Effector memory CD8-positive, alpha-beta T cell (primary cell): ENCODE results near the gene DAO.
"Not testable (repeated sequence)": the region's sequence is repeated elsewhere in the genome, so short reads cannot be mapped to it uniquely, and the experiment has no call there.

Experiments used
- ATAC-seq: fragments of 150-1000 bp; cut with Tn5 transposase; replicated peaks from 2 replicates; pipeline ENCODE4 v1.10.0; 2021; ENCODE audit warnings: mild to moderate bottlenecking, moderate library complexity
- DNase-seq, 3 experiments: peaks; one replicate each; pipeline ENCODE4 v3.0.0; 2021
- H3K27ac Mint-ChIP-seq, 2 donors: one replicate each; pipeline ENCODE4 v1.8.0; 2022; ENCODE audit warnings: mild to moderate bottlenecking in 2 of 2, mixed read lengths in 2 of 2, moderate library complexity in 2 of 2
- H3K27me3 Mint-ChIP-seq, 2 donors: one replicate each; pipeline ENCODE4 v1.8.0; 2022; ENCODE audit warnings: mixed read lengths in 2 of 2
- H3K36me3 Mint-ChIP-seq: one replicate; pipeline ENCODE4 v1.8.0; 2022; ENCODE audit warnings: mild to moderate bottlenecking, moderate library complexity, mixed read lengths; ENCODE audit not compliant: insufficient read depth
- H3K4me1 Mint-ChIP-seq, 2 donors: one replicate each; pipeline ENCODE4 v1.8.0; 2022; ENCODE audit warnings: low read depth in 2 of 2, mixed read lengths in 2 of 2
- H3K4me3 Mint-ChIP-seq, 2 donors: one replicate each; pipeline ENCODE4 v1.8.0; 2022; ENCODE audit warnings: mild to moderate bottlenecking in 2 of 2, mixed read lengths in 2 of 2, moderate library complexity in 2 of 2
- H3K9me3 Mint-ChIP-seq, 2 donors: one replicate each; pipeline ENCODE4 v1.8.0; 2022; ENCODE audit warnings: mixed read lengths in 2 of 2

DAO gene

DNA sequence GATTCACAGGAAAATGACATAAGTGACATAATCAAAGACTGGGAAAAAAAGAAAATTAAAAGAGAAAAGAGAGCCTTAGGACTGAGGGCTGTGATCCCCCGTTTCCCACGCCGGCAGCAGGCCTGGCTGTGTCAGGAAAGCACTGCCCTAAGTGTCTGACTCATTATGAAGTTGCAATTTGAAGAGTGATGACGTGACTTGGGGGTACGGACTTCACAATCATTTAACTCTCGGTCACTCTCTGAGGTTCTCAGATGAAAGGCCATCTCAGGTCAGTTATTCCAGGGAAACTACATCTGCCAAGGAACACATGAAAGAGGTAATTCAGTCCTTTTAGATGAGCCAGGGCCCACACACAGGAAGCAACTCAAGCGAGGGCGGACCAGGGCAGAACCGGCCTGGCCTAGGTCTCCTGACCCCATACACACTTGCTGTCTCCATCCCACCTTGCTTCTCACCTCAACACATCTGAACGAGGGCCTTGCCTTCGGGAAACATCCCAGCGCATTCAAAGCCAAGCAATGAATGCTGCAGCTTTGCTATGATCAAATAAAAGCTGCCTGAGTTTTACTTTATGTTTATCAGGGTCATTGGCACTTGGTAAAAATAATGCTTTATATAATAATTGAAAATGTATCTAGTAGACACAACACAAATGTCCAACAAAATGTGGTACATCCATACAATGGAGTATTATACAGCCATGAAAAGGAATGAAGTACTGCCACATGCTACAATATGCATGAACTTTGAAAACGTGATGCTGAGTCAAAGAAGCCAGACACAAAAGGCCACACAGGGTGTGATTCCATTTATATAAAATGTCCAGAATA is 25.2 kb upstream of the DAO start:
- Mint-ChIP-seq H3K36me3 (peaks cover 39% of the 10 kb centered on the region), H3K4me3 (peak overlapping the region in 1 of 2 donors; percentile 86), H3K27me3 (no peaks in the 10 kb centered on the region), H3K27ac (peak overlapping the region in 1 of 2 donors; percentile 94), H3K4me1 (peaks cover 37 to 48% of the 10 kb centered on the region in 2 donors), H3K9me3 (no peaks in the 10 kb centered on the region)
- ATAC-seq (no peak), DNase-seq (no peak)

DNA sequence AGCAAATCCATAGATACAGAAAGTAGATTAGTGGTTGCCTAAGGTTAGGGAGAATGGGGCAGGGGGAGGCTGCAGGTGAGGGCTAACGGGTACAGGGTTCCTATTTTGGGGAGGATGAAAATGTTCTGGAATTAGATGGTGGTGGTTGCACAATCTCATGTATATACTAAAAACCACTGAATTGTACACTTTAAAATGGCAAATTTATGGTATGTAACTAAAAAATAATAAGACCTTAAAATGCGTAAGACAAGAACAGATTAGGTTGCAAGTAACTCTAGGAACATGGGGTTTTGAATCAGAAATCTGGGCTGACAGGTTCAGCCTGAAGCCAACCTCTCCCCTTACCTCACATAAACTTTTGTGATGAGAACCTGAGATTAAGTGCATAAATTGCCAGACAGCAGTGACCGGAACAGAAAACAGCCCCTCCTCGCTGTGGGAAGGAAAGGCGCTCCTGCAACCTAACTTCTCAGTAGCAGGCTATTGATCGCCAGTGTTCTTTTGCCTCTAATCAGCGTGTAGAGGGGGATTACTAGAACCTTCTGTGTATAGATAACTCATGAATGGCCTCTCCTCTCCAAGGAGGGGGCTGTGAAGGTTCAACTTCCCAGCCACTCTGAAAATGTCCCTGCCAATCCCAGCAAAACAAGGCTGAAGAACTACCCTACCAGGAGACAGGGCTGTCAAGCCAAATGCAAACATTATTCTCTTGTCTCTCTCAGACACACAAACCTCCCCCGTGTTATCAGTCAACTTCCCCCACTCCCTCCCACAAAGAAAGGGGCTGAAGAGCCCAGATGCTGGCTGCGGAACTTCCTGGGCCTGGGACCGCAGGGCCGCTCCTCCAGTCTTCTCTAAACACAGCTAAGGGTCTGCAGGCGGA is 24.4 kb upstream of the DAO start:
- Mint-ChIP-seq H3K27me3 (no peaks in the 10 kb centered on the region), H3K4me1 (peaks cover 37 to 48% of the 10 kb centered on the region in 2 donors), H3K36me3 (peaks cover 39% of the 10 kb centered on the region), H3K4me3 (peak overlapping the region; percentile 86 to 94), H3K9me3 (no peaks in the 10 kb centered on the region), H3K27ac (peak overlapping the region; percentile 94 to 97)
- no peak for ATAC-seq
- no peak for DNase-seq

DNA sequence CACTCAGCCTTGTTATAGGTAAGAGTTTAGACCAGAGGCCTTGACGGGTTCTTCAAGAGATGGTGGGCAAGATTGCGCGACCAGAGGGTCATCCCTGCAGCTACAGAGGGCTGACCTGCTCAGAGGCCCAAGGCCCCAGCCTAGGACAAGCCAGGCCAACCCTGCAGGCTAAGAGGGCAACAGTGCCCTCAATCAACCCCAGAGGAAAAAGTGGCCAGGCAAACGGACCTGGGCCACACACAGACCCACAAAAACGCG is 23.8 kb upstream of the DAO start:
- H3K36me3 Mint-ChIP-seq: peaks cover 37% of the 10 kb centered on the region
- no peak for DNase-seq
- ATAC-seq: no peak
- H3K9me3 Mint-ChIP-seq: no peaks in the 10 kb centered on the region
- H3K4me3 Mint-ChIP-seq: peak overlapping the region; percentile 86 to 94
- H3K27me3 Mint-ChIP-seq: no peaks in the 10 kb centered on the region
- H3K27ac Mint-ChIP-seq: peak overlapping the region; percentile 94 to 97
- peaks cover 37 to 48% of the 10 kb centered on the region in 2 donors for H3K4me1 Mint-ChIP-seq

DNA sequence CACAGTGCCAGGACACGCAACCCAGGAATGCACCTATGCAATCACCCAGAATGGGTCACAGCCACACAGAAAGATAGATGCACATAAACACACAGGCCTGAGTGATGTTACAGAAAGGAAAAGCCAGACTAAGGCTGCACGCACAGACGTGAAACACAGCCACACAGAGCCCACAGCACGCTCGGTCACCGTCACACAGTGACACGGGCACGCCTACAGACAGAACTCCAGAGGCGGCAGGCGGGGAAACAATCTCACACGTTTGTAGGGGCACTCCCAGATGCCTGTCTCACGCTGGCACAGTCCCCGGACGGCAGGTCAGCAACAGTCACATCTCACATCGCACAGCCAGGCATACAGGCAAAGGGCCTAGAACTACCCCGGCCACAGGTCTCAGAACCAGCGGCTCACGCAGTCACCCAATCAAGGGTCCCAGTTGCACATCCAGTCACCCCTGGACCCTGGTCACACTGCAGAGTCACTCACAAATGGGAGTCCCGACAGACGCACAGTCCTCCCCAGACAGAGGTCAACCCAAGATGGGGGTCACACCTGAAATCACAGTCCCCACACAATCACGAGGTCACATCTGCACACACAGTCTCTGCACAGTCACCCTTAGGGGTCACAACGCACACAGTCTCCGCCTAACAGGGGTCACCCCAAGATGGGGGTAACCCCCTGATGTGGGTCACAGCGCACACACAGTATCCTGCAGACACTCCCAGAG is 23.3 kb upstream of the DAO start:
- ATAC-seq (peak; percentile 70), DNase-seq (peak; percentile 68 to 70 (median 70))
- peaks cover 37 to 48% of the 10 kb centered on the region in 2 donors for H3K4me1 Mint-ChIP-seq

DNA sequence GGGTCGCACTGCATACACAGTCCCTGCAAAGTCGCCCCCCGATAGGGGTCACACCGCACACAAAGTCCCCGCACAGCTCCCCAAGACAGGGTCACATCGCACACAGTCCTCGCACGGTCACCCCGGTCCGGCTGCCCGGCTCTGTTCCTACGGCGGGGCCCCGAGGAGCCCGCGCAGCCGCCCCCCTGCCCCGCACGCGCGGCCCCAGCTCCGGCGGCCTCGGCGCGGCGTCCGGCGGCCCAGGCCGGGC is 22.8 kb upstream of the DAO start:
- H3K4me1 Mint-ChIP-seq: peaks cover 37 to 48% of the 10 kb centered on the region in 2 donors
- no peaks in the 10 kb centered on the region for H3K9me3 Mint-ChIP-seq
- ATAC-seq (no peak), DNase-seq (no peak)
- no peaks in the 10 kb centered on the region for H3K27me3 Mint-ChIP-seq
- peaks cover 28% of the 10 kb centered on the region for H3K36me3 Mint-ChIP-seq
- peak overlapping the region; percentile 86 to 94 for H3K4me3 Mint-ChIP-seq
- H3K27ac Mint-ChIP-seq: peak overlapping the region; percentile 94 to 97

More for the DNA sequence above, 23.3 kb upstream of the DAO start:
- H3K27me3 Mint-ChIP-seq: no peaks in the 10 kb centered on the region
- peak overlapping the region; percentile 94 to 97 for H3K27ac Mint-ChIP-seq
- no peaks in the 10 kb centered on the region for H3K9me3 Mint-ChIP-seq
- peak overlapping the region; percentile 86 to 94 for H3K4me3 Mint-ChIP-seq
- peaks cover 32% of the 10 kb centered on the region for H3K36me3 Mint-ChIP-seq

DNA sequence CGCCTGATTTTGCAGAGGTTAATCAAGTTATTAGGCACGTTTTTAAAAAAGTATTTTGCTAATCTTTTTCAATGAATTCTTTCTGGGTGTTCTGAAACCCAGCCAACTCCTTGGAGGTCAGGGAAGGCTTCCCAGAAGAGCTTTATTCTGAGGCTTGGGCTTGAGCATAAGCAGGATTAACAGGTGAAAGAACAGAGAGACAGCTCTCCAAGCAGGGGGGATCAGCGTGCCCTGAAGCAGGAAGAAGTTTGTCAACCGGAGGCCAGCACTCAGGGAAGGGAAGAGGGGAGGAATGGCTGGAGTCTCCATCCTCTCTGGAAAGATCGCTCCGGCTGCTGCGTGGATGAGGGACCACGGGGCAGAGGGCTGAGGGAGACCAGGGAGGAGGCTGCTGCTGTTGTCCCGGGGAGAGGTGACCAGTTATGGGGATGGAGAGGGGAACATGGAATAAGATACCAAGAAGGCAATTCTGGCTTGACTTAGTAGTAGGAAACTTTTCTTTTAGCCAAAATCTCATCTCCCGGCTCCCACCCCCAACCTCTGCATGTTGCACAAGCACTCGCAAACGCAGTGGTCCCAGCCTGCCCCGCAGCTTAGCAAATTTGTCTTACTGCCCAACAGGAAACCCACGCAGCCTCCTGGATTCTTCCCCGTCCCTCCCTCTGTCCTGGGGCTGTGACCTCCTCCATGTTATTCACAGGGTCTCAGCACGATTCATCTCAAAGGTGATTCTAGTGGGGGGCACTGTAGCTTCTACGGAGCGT is 21.4 kb upstream of the DAO start:
- Mint-ChIP-seq H3K27ac (peak overlapping the region; percentile 94 to 96), H3K4me1 (peaks cover 35 to 44% of the 10 kb centered on the region in 2 donors), H3K27me3 (peaks cover 0 to 8% of the 10 kb centered on the region in 2 donors), H3K36me3 (peaks cover 26% of the 10 kb centered on the region), H3K4me3 (peak overlapping the region; percentile 86 to 93), H3K9me3 (no peaks in the 10 kb centered on the region)
- DNase-seq: no peak
- ATAC-seq: no peak

DNA sequence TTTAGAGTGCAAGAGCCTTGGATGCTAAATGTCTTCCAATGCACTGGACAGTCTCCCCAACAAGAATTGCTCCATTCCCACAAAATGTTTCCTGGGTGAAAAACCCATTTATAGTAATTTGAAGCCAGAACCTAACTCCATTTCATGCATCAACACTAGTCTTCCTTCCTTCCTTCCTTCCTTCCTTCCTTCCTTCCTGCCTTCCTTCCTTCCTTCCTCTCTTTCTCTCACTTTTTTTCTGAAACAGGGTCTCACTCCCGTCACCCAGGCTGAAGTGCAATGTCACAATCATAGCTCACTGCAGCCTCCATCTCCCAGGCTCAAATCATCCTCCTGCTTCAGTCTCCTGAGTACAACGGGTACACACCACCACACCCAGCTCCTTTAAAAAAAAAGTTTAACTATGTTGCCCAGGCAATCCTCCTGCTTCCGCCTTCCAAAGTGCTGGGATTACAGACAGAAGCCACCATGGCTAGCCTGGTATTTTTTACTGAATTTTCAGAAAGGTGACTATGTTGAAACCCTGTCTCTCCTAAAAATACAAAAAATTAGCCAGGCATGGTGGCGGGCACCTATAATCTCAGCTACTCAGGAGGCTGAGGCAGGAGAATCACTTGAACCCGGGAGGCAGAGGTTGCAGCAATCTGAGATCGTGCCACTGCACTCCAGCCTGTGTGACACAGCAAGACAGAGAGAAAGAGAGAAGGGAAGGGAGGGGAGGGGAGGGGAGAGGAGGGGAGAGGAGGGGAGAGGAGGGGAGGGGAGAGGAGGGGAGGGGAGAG is 20.6 kb upstream of the DAO start:
- H3K9me3 Mint-ChIP-seq, DNase-seq, H3K27me3 Mint-ChIP-seq, ATAC-seq: not testable (repeated sequence)
- Mint-ChIP-seq H3K4me3 (peak overlapping the region; percentile 86 to 93), H3K27ac (peak overlapping the region in 1 of 2 donors; percentile 94), H3K36me3 (peaks cover 23% of the 10 kb centered on the region), H3K4me1 (peaks cover 31 to 41% of the 10 kb centered on the region in 2 donors)

DNA sequence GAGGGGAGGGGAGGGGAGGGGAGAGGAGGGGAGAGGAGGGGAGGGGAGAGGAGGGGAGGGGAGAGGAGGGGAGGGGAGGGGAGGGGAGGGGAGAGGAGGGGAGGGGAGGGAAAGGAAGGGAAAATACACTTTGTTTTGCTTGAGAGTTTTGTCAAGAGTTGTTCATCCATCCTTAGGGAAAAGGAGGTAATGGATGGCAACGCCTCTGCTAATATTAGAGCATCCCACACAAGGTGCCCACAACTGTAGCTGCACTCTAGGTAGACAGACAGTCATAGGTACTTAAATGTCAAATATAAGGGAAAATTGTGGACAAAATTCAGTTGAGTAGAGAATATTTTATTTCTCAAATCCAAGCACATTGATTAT is 20.0 kb upstream of the DAO start:
- Mint-ChIP-seq H3K27ac (no peak overlapping the region), H3K4me1 (peaks cover 28 to 38% of the 10 kb centered on the region in 2 donors), H3K4me3 (no peak overlapping the region), H3K9me3 (no peaks in the 10 kb centered on the region), H3K27me3 (peaks cover 0 to 9% of the 10 kb centered on the region in 2 donors), H3K36me3 (peaks cover 23% of the 10 kb centered on the region)
- ATAC-seq (no peak), DNase-seq (no peak)

DNA sequence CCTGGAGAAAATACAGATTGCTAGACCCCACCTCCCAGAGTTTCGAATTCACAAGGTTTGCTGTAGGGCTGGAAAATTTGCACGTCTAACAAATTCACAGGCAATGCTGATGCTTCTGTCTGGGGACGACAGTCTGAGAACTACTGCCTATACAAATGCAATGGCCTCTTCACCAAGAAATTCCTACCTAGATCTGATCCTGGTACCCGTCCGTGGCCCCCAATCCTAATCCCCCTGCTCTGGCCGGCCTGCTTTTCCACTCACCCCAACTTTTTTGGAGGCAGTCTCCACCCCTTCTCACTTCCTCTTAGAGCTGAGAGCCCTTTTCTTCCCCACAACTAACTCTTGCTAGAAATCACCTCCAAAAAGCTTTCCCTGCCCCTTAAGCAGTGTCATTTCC is 19.4 kb upstream of the DAO start:
- peaks cover 23% of the 10 kb centered on the region for H3K36me3 Mint-ChIP-seq
- peaks cover 27 to 33% of the 10 kb centered on the region in 2 donors for H3K4me1 Mint-ChIP-seq
- H3K27me3 Mint-ChIP-seq: peaks cover 0 to 9% of the 10 kb centered on the region in 2 donors
- ATAC-seq (no peak), DNase-seq (no peak)
- H3K27ac Mint-ChIP-seq: no peak overlapping the region
- no peaks in the 10 kb centered on the region for H3K9me3 Mint-ChIP-seq
- no peak overlapping the region for H3K4me3 Mint-ChIP-seq

DNA sequence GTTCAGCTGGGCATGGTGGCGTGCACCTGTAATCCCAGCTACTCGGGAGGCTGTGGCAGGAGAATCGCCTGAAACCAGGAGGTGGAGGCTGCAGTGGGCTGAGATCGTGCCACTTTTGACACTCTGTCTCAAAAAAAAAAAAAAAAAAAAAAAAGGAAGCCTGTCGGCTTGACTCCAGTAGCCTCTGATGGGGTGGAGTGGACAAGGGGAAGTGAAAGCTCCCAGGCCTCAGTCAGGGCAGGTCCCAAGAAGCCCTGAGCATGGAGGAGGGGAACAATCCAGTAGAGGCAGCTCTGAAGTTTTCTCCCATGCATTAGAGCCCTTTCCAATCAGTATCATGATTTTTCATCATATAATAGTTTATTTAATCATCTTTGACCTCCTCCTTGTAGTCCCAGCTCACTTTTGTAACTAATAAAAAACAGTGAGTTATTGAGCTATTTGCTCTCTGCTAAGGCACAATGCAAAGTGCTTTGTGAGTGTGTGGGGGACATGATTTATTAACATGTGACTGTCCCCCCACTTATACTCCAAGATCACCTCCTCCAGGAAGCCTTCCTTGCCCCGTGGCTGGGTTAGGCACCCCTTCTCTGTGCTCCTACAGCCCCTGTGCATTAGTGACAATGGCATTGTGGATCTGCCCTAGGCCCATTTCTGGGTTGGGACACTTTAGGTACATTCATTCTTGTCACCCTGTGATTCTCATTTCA is 17.9 kb upstream of the DAO start:
- Mint-ChIP-seq H3K36me3 (peaks cover 9% of the 10 kb centered on the region), H3K9me3 (no peaks in the 10 kb centered on the region), H3K4me3 (no peak overlapping the region), H3K4me1 (peaks cover 13 to 19% of the 10 kb centered on the region in 2 donors), H3K27ac (no peak overlapping the region), H3K27me3 (peaks cover 0 to 9% of the 10 kb centered on the region in 2 donors)
- no peak for DNase-seq
- ATAC-seq: no peak

DNA sequence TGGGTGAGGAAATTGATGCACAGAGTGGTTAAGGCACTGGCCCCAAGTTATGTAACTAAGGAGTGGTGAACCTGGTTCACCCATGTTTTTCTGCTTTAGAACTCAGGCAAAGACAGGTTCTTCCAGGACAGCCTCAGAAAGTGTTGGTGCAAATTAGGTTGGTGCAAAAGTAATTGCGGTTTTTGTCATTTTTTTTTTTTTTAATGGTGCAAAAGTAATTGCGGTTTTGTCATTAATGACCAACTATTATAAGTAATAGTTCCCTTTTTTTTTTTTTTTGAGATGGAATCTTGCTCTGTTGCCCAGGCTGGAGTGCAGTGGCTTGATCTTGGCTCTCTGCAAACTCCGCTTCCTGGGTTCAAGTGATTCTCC is 17.3 kb upstream of the DAO start:
- ATAC-seq (no peak), DNase-seq (no peak)
- no peak overlapping the region for H3K27ac Mint-ChIP-seq
- no peaks in the 10 kb centered on the region for H3K9me3 Mint-ChIP-seq
- peaks cover 8% of the 10 kb centered on the region for H3K36me3 Mint-ChIP-seq
- H3K4me3 Mint-ChIP-seq: no peak overlapping the region
- peaks cover 13 to 18% of the 10 kb centered on the region in 2 donors for H3K4me1 Mint-ChIP-seq
- H3K27me3 Mint-ChIP-seq: peaks cover 0 to 9% of the 10 kb centered on the region in 2 donors

DNA sequence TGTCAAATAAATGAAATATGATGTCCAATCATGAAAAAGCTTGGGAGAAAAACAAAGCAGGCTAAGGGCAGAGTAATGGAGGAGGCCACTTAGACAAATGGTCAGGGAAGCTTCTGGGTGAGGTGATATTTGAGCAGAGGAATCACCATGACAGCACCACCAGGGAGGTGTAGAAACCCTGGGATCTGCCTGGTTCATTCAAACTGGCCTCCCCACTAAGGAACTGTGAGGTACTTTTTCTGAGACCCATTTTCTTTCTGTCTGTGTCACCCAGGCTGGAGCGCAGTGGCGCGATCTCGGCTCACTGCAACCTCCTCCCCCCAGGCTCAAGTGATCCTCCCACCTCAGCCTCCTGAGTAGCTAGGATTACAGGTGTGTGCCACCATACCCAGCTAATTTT is 14.7 kb upstream of the DAO start:
- no peaks in the 10 kb centered on the region for H3K4me1 Mint-ChIP-seq
- no peak overlapping the region for H3K27ac Mint-ChIP-seq
- DNase-seq (no peak), ATAC-seq (no peak)
- peaks cover 0 to 9% of the 10 kb centered on the region in 2 donors for H3K27me3 Mint-ChIP-seq
- no peaks in the 10 kb centered on the region for H3K9me3 Mint-ChIP-seq
- no peak overlapping the region for H3K4me3 Mint-ChIP-seq
- no peaks in the 10 kb centered on the region for H3K36me3 Mint-ChIP-seq
